Tongue (tissue), 2 donors: ENCODE measurements around the gene CIAPIN1. TPM values are rescaled to one million over a fixed set of nuclear protein-coding genes. Genes with fewer than 3 reads are reported as not detected.

Source experiments
- DNase-seq: peaks from one replicate; pipeline ENCODE4 v3.0.0-alpha.2; 2015
- total RNA-seq: library from RNA; depleted of rRNA; stranded (reverse); fragments of >200 nt; gene quantifications from one replicate; pipeline ENCODE4 v1.2.3, GENCODE V29; 2014

The CIAPIN1 gene
- 50.5 TPM for total RNA-seq

DNA sequence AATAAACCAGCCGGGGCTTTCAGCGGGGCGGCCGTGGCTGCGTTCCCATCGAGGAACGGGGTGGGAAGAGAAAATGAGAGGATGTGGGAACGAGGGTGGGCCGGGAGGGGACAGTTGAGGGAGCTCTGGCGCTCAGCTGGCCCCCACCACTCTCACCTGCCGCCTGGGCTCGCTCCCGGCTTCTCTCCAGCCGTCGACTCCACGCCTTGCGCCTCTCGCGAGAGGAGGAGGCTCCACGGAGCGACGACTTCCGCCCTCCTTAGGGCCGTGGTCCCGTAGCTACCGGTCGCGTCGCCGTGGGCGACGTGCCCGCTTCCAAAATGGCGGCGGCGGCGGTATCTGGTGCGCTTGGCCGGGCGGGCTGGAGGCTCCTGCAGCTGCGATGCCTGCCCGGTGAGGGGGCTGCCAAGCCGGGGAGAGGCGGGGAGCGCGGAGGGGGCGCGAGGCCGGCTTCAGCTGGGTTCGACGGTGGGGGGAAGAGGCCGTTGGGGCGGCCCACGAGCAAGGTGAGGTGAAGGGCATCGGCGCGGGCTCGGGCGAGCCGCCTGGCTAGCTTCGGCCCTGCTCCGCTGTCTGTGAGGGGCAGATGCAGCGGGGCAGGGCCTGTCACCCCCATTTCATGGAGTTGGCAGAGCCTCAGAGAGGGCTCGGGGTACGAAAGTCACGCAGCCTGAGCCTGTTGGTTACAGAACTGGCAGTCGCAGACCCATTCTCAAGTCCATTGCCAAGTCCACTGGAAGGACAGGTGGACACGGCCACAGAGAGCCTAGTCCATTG is at the start of gene CIAPIN1, which contains the start of gene COQ9:
Gene CIAPIN1, minus strand, starts transcription at position 200 of the 777 bp plus-strand sequence. CDS start 6,457 bp downstream, outside the sequence.
Gene COQ9, plus strand, starts transcription at position 294 of the 777 bp plus-strand sequence. Its CDS starts 27 bp downstream, at position 321.
- peak; percentile 98 for DNase-seq

- no peak for DNase-seq
Observed at GRCh38 chr16:57493767-57494166, 46.6 kb upstream of the CIAPIN1 start.

DNA sequence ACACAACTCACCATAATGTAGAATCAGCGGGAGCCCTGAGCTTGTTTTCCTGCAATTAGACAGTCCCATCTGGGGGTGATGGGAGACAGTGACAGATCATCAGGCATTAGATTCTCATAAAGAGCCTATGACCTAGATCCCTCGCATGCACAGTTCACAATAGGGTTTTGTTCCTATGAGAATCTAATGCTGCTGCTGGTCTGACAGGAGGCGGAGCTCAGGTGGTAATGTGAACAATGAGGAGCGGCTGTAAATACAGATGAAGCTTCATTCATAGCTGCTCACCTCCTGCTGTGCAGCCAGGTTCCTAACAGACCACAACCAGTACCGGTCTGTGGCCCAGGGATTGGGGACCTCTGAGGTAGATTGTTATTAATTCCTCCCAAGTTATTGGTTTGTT is 42.0 kb upstream of the CIAPIN1 start:
- DNase-seq: no peak

- no peak for DNase-seq
Observed at GRCh38 chr16:57486858-57487834, 40.0 kb upstream of the CIAPIN1 start.

GRCh38 chr16:57485916-57486857 is 39.0 kb upstream of the CIAPIN1 start, which contains the start of gene DOK4:
Gene DOK4 (minus strand): TSS chr16:57486493. CDS start chr16:57479507, 6,986 bp downstream.
- DNase-seq: peak; percentile 87

DNA sequence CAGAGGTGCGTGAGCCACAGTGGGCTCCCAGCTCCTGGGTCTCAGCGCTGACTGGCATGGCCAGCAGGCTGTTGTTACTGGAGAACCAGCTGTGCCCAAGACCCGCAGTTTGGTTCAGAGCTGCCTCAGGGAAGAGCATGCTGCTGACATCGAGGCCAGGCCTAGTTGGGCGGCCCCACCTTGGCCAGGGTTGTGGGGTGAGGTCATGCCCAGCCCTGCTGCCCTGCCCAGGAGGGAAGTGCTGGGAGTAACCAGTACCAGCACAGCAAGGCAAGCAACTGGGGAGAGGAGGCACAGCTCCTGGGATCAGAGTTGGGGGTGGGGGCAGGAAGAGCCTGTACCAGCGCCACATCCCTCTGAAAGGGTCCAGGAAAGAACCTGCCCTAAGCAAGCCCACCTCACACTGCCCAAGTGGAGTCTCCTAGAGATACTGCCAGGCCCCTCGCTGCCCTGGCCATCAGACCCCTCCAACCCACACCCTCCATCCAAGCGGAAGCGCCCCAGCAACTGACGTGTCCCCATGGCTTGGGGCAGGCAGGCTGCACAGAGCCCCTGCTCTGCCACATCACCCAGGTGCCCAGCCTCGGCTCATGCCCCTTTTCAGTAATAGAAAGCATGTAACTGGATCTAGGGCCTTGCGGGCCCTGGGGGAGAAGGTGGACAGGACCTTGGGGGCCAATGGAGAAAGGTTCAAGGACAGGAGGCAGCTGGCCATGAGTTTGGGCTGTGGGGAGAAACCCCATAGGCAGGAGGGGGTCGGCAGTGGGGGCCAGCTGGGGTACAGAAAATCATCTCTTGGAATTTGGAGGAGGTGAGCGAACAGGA is 38.1 kb upstream of the CIAPIN1 start:
- no peak for DNase-seq

- no peak for DNase-seq
Observed at GRCh38 chr16:57484515-57485005, 37.4 kb upstream of the CIAPIN1 start.

DNA sequence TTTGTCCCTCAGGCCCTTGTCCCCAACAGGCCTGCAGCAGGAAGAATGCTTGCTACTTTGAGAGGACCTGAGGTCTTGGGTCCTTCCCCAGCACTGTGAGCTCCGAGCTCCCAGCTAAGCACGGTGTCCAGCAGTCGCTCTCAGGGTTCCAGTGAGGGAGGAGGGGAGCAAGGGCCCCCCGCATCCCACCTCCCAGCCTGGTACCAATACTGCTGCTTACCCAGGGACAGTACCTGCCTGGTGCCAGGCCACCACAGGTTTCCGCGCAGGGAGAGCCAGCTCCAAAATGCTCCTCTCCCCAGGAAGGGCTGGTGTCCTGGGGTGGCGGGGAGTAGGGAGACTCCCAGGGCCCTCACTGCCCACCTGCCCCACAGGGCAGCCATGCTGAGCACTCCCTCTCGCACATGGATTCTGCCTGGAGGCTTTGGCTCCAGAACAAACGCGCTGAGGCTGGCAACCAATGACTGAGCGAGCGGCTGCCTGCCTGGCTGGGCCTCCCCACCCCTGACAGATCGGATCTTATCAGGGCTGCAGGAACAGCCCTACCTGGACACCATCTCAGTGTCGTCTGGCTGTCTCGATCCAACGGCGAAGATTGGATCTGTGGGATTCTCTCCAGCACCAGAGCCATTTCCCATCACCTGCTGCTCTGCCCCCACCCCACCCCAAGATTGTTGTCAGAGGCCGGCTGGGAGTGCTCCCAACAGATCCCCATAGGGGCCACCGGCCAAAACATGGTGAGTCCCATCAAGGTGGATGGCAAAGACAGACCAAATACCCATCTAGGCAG is 36.7 kb upstream of the CIAPIN1 start:
- no peak for DNase-seq

GRCh38 chr16:57482845-57483545 is 35.8 kb upstream of the CIAPIN1 start:
- no peak for DNase-seq

GRCh38 chr16:57481421-57481820 is 34.2 kb upstream of the CIAPIN1 start:
- DNase-seq: no peak

DNA sequence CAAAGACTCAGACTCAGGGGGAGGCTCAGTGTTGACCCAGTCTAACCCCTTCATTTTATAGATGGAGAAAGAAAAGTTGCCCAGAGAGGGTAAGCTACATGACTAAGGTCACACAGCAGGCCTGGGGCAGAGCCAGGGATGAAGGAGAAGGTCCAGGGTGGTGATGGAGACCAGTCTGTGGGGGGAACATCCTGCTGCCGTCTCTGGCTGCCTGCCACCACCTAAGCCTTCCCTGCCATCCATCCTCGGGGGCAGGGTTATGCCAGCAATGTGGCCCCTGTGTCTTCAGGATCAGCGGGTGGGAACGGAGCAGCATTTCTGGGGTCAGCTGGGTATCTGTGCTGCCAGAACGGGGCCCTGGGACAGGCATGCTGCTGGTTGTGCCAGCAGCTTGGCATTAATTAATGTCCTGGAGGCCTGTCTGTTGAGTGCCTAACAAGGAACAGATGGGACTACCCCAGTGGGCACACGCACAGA is 33.6 kb upstream of the CIAPIN1 start:
- no peak for DNase-seq

DNA sequence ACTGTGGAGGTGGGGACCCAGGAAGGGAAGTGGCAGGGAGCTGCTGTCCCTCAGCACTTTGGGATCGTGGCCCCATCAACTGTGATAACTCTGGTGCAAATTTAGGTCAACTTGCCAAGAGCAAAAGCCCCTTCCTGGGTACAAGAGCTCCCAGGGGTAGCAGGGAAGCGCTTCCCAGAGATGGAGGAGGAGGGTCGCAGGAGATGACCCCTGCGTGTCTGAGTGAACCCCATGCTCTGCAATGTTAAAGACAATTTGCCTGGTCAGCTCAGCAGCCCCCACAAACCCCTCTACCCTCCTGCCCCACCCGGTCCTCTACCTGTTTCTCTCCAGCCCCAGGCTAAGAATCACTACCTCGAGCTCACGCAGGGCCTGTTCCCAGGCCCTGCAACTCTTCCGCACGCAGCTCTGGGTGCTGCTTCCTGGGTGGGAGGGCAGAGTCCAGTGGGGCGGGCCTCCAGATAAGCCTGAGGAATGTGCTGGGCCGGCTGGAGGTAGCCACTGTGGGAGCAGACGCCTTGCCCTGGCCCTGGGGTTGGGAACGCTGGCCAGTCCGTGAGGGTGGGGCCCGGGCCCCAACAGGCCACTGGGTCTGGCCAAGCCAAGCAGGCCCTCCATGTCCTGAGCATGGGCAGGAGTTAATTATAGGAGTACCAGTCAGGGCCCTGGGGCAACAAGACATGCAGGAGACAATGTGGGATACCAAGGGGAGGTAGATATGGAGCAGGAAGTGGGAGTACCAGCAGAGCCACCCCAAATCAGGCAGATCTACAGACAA is 33.0 kb upstream of the CIAPIN1 start:
- DNase-seq: no peak

DNA sequence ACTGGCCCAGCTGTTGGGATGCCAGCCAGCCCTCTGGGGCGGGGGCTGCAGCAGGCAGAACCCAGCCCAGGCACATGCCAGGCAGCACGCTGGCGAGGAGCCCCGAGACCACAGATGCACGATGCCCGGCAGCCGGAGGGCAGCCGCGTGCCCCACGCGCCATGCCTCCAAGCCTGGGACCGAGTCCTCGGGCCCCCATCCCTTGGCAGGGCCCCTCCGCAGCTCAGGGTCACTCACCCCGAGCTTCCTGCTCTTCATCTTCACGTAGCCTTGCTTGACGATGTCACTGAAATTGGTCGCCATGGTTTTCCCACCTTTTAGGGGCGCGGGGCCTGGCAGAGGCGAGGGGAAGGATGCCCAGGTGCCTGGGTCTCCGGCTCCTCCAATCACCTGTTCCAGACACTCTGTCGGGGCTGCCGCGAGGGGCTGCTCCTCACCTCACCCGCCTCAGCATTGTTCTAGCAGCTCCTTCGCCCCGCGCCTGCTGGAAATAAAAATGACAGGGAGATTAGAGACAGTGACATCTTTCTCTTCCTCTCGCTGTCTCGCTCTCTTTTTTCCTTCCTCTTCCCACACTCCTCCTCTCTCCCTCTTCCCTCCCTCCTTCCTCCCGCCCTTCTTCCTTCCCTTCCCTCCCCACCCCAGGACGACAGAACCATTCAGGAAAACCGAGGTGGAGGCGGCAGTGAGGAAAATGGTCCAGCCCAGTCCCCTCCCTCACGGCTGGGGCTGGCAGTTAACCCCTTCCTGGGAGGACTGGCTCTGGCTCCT is 32.2 kb upstream of the CIAPIN1 start:
- peak; percentile 78 for DNase-seq

GRCh38 chr16:57478396-57479204 is 31.4 kb upstream of the CIAPIN1 start:
- no peak for DNase-seq

- DNase-seq: no peak
Observed at GRCh38 chr16:57477531-57478202, 30.5 kb upstream of the CIAPIN1 start.
